Neuron (in vitro differentiated cells): ENCODE data around the gene LUZP4.
"Not testable (repeated sequence)": the region's sequence is repeated elsewhere in the genome, so short reads cannot be mapped to it uniquely, and the experiment has no call there.

Experiments used
- H2AFZ ChIP-seq: one replicate; pipeline ENCODE4 v1.6.1; 2013; ENCODE audit warnings: low read depth, mild to moderate bottlenecking, inconsistent platforms, low read length, moderate library complexity
- H3K27me3 ChIP-seq: one replicate; pipeline ENCODE4 v1.6.1; 2013; ENCODE audit warnings: low read length; ENCODE audit not compliant: insufficient read depth
- H3K36me3 ChIP-seq: one replicate; pipeline ENCODE4 v1.6.1; 2013; ENCODE audit warnings: low read length; ENCODE audit not compliant: insufficient read depth
- H3K4me1 ChIP-seq: one replicate; pipeline ENCODE4 v1.6.1; 2013; ENCODE audit warnings: low read length; ENCODE audit not compliant: insufficient read depth
- H3K4me3 ChIP-seq: 2 replicates; pipeline ENCODE4 v1.5.1; 2013; ENCODE audit warnings: mild to moderate bottlenecking, low read length, moderate library complexity
- H3K9me3 ChIP-seq: one replicate; pipeline ENCODE4 v1.6.1; 2013; ENCODE audit warnings: low read length

The LUZP4 gene

DNA sequence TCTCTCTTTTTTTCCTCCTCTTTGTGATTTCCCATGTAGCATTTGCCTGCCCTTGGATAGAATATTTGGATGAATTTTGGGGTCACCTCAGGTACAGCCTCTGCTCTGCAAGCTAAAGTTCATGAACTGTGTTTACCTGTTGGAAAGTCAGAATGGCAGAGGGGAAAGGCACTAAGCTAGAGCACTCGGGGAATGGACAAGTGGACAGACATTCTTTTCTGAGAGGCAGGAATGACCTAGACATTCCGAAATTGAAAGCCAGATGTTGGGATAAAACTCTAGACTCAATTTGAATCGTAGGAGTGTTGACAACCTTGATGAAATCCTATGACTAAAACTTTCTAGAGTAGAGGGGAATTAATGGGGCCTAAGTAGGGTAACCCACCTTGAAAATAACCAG is 56.1 kb downstream of the LUZP4 start:
- H2AFZ ChIP-seq: no peak overlapping the region

DNA sequence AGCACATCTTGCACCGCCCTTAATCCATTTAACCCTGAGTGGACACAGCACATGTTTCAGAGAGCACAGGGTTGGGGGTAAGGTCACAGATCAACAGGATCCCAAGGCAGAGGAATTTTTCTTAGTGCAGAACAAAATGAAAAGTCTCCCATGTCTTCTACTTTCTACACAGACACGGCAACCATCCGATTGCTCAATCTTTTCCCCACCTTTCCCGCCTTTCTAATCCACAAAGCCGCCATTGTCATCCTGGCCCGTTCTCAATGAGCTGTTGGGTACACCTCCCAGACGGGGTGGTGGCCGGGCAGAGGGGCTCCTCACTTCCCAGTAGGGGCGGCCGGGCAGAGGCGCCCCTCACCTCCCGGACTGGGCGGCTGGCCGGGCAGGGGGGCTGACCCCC is 57.2 kb downstream of the LUZP4 start:
- H3K9me3 ChIP-seq, H3K27me3 ChIP-seq, H3K4me1 ChIP-seq, H2AFZ ChIP-seq, H3K4me3 ChIP-seq, H3K36me3 ChIP-seq: not testable (repeated sequence)

More for the DNA sequence above, 56.1 kb downstream of the LUZP4 start:
- Histone ChIP-seq H3K4me3 (no peak overlapping the region), H3K36me3 (no peaks in the 10 kb centered on the region), H3K9me3 (no peaks in the 10 kb centered on the region), H3K4me1 (peaks cover 8% of the 10 kb centered on the region), H3K27me3 (no peaks in the 10 kb centered on the region)

DNA sequence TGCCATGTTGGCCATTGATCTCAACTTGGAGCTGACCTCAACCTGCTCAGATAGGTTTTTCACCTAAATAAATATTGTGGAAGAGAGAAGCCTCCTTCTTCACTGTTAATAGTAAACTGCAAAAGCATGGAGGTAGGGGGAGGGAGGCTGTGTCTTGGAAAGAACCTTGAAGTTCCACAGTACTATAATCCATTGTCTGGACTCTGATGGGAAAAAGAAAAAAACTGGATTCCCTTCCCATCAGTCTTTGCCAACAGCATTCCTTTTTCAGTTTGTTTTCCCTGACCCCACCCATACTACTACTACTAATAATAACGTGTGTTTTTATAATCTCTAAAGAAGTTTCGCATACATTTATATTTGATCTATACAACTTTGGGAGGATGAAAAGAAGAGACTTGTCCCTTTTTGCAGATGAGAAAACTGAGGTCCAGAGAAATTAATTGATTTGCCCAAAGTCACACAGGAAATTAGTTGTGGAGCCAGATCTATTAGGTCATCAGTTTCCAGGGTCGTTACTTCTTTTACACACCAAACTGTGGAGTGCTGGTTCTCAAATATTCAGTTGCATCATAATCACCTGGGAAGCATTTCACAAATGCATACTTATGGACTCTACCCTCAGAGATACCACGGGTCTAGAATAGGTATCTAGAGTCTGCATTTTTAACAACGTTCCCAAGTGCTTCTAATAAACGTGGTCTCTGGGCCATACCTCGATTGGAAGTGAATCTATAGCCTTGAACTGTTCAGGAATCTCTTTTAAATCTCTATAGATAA is 59.1 kb downstream of the LUZP4 start:
- Histone ChIP-seq H3K9me3 (no peaks in the 10 kb centered on the region), H3K4me1 (peaks cover 8% of the 10 kb centered on the region), H2AFZ (no peak overlapping the region), H3K27me3 (peaks cover 3% of the 10 kb centered on the region), H3K4me3 (no peak overlapping the region), H3K36me3 (no peaks in the 10 kb centered on the region)

DNA sequence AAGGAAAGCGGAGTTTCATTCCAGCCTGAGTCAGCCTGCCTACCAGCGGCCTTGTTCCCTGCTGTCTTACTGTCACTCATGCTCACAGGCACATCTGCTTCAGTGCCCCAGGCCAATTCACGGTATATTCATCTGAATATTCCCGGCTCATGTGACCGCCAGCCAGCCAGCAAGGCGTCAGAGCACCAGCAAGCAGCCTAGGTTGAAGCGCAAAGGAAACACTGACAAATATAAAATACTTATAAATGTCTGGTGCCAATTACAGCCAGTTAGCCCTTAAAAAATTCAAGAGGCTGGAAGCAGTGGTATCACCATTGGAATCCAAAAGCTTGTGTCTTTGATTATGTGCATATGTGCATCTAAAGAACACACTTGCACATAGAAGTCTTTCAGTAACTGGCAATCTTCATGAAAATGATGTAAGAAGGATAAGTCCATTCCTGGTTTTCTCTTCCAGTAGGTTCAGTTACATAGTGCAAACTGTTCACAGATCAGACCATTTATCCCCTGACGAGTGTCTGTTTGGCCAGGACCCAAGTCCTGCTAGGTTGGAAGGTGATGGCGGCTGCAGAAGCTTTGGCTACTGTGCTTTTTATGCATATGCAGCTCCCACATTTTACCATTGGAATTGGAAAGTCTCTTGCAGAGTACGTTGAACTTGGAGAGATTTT is 61.3 kb downstream of the LUZP4 start:
- no peaks in the 10 kb centered on the region for H3K36me3 ChIP-seq
- H3K4me1 ChIP-seq: no peaks in the 10 kb centered on the region
- no peak overlapping the region for H3K4me3 ChIP-seq
- no peak overlapping the region for H2AFZ ChIP-seq
- H3K9me3 ChIP-seq: no peaks in the 10 kb centered on the region
- H3K27me3 ChIP-seq: peaks cover 3% of the 10 kb centered on the region

DNA sequence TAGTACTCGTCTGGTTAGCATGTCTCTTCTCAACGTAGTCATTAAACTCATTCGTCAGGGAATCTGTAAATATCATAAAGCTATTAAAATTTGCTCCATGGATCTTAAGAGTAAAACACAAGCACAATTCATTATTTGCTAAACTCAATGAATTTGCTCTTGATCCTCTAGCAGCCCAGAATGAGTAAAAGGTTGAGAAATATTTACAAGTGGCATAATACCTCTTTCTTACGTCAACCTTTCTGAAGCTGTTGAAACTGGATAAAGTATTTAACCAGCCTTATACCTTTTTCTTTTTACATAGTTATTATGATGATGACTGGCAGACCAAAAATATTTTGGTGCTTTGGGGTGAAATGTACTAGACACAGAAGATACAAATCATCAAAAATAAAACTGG is 66.9 kb downstream of the LUZP4 start:
- Histone ChIP-seq H3K36me3 (no peaks in the 10 kb centered on the region), H3K4me1 (no peaks in the 10 kb centered on the region)

More for the DNA sequence above, 66.9 kb downstream of the LUZP4 start:
- H3K9me3 ChIP-seq: no peaks in the 10 kb centered on the region
- H2AFZ ChIP-seq: no peak overlapping the region
- no peak overlapping the region for H3K4me3 ChIP-seq
- H3K27me3 ChIP-seq: no peaks in the 10 kb centered on the region
